Measurements from ENCODE around the gene MANF. TPM values are rescaled to one million over a fixed set of nuclear protein-coding genes. Genes with fewer than 3 reads are reported as not detected.

Gene MANF
- 62.6 TPM for total RNA-seq
- polyA plus RNA-seq (ENCODE audit: insufficient read depth in 1 of 8, insufficient read length in 8 of 8, low replicate concordance in 1 of 8) = 10 to 100 TPM; 60.8 to 93.1 (median 71.4) TPM
- long read RNA-seq, donor 1, partial matches to known transcripts = 0 of 5 reads
- long read RNA-seq, donor 1, other reads (novel, unspliced or antisense) = 0 of 5 reads
- long read RNA-seq, donor 2, partial matches to known transcripts = 0 of 3 reads
- long read RNA-seq, donor 2, other reads (novel, unspliced or antisense) = 0 of 3 reads
- long read RNA-seq, donor 3, transcript MANF-204 (4 exons, 1,153 nt) = major isoform, 10 of 11 reads
- long read RNA-seq, donor 3, partial matches to known transcripts = 0 of 11 reads
- long read RNA-seq, donor 3, other reads (novel, unspliced or antisense) = 0 of 11 reads
- long read RNA-seq, donor 4, transcript MANF-204 (4 exons, 1,153 nt) = major isoform, 6 of 7 reads
- long read RNA-seq, donor 4, partial matches to known transcripts = 0 of 7 reads
- long read RNA-seq, donor 4, other reads (novel, unspliced or antisense) = 0 of 7 reads
- long read RNA-seq, donor 5, transcript MANF-204 (4 exons, 1,153 nt) = major isoform, 40 of 57 reads
- long read RNA-seq, donor 5, transcript MANF-203 (2 exons, 436 nt) = minor isoform, 15 of 57 reads
- long read RNA-seq, donor 5, partial matches to known transcripts = 0 of 57 reads
- long read RNA-seq, donor 5, other reads (novel, unspliced or antisense) = 0 of 57 reads
- long read RNA-seq, donor 6, transcript MANF-204 (4 exons, 1,153 nt) = major isoform, 17 of 22 reads
- long read RNA-seq, donor 6, transcript MANF-203 (2 exons, 436 nt) = minor isoform, 5 of 22 reads
- long read RNA-seq, donor 6, partial matches to known transcripts = 0 of 22 reads
- long read RNA-seq, donor 6, other reads (novel, unspliced or antisense) = 0 of 22 reads
- long read RNA-seq, donor 7, transcript MANF-203 (2 exons, 436 nt) = major isoform, 16 of 29 reads
- long read RNA-seq, donor 7, transcript MANF-204 (4 exons, 1,153 nt) = minor isoform, 13 of 29 reads
- long read RNA-seq, donor 7, partial matches to known transcripts = 0 of 29 reads
- long read RNA-seq, donor 7, other reads (novel, unspliced or antisense) = 0 of 29 reads
- long read RNA-seq, donor 8, transcript MANF-204 (4 exons, 1,153 nt) = major isoform, 23 of 25 reads
- long read RNA-seq, donor 8, partial matches to known transcripts = 0 of 25 reads
- long read RNA-seq, donor 8, other reads (novel, unspliced or antisense) = 0 of 25 reads
- long read RNA-seq, donor 9, transcript MANF-204 (4 exons, 1,153 nt) = major isoform, 14 of 20 reads
- long read RNA-seq, donor 9, transcript MANF-203 (2 exons, 436 nt) = minor isoform, 6 of 20 reads
- long read RNA-seq, donor 9, partial matches to known transcripts = 0 of 20 reads
- long read RNA-seq, donor 9, other reads (novel, unspliced or antisense) = 0 of 20 reads
- long read RNA-seq, donor 10, transcript MANF-204 (4 exons, 1,153 nt) = major isoform, 18 of 24 reads
- long read RNA-seq, donor 10, transcript MANF-203 (2 exons, 436 nt) = minor isoform, 6 of 24 reads
- long read RNA-seq, donor 10, partial matches to known transcripts = 0 of 24 reads
- long read RNA-seq, donor 10, other reads (novel, unspliced or antisense) = 0 of 24 reads
- long read RNA-seq, donor 11, transcript MANF-204 (4 exons, 1,153 nt) = major isoform, 16 of 22 reads
- long read RNA-seq, donor 11, transcript MANF-203 (2 exons, 436 nt) = minor isoform, 5 of 22 reads
- long read RNA-seq, donor 11, partial matches to known transcripts = 0 of 22 reads
- long read RNA-seq, donor 11, other reads (novel, unspliced or antisense) = 0 of 22 reads

- peak; percentile 100 for DNase-seq
- Histone ChIP-seq H3K36me3 (ENCODE audit: control insufficient read depth, insufficient read depth, low read length) (peaks cover 35% of the 10 kb centered on the region), H3K4me1 (ENCODE audit: control insufficient read depth, insufficient read depth, low read length) (peaks cover 28% of the 10 kb centered on the region), H3K9me3 (replicated peaks; ENCODE audit: control insufficient read depth, low read depth, low read length) (no peaks in the 10 kb centered on the region), H3K4me3 (ENCODE audit: low read length) (peak within 1 kb of the TSS; percentile 98), H3K27me3 (ENCODE audit: control insufficient read depth, insufficient read depth, low read length) (no peaks in the 10 kb centered on the region), H3K27ac (ENCODE audit: low read length) (peak within 1 kb of the TSS; percentile 98)
- 0% methylated on average over 46 of the region's 65 CpGs for WGBS (ENCODE audit: insufficient coverage)
These were observed at the start of gene MANF for GRCh38 chr3:51384726-51385473. Gene MANF, plus strand, starts transcription at chr3:51385291. Its CDS starts 52 bp downstream, at chr3:51385343.

DNA sequence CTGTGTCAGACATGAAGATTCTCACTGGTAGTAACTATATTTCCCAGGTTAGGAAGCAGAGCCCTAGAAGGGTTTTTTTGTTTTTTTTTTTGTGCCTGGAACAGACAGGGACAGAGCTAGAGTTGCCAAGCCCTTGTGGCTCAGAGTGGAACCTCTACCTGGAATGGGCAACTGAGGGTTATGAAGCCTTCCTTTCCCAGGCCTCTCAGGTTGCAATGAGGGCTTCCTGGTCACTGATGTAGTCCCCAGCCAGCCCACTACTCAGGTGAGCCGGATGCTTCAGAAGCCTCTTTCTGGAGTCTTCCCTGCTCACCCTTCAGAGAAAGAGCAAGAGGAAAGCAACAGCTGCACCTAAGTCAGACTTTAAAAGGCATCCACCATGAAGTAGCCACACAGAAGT, 48.8 kb upstream of the MANF start:
- WGBS (ENCODE audit: insufficient coverage) = 57% methylated on average over 1 of the region's 1 CpG
- no peaks in the 10 kb centered on the region for H3K36me3 ChIP-seq (ENCODE audit: control insufficient read depth, insufficient read depth, low read length)

DNA sequence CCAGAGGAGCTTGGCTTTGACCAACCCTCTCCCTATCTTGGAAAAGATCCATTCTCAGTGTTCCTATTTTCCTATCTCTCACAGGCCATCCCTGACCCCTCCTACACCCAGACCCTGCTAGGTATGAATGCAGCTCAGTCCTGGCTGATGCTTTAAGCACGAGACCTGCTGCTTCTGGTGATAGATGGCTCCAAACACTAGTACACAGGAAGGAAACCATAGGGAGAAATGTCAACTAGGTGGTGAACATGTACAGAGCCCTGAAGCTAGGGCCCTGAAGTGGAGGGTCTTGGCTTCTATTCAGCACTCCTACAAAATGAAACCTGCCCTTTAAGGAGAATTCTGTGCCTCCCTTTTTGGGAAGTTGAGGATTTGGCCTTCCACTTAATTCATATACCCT, 47.4 kb upstream of the MANF start:
- no peak for DNase-seq
- WGBS (ENCODE audit: insufficient coverage) = 80% methylated on average over 1 of the region's 1 CpG
- Histone ChIP-seq H3K4me1 (ENCODE audit: control insufficient read depth, insufficient read depth, low read length) (peaks cover 10% of the 10 kb centered on the region), H3K27me3 (ENCODE audit: control insufficient read depth, insufficient read depth, low read length) (no peaks in the 10 kb centered on the region), H3K27ac (ENCODE audit: low read length) (no peak overlapping the region), H3K36me3 (ENCODE audit: control insufficient read depth, insufficient read depth, low read length) (no peaks in the 10 kb centered on the region), H3K9me3 (replicated peaks; ENCODE audit: control insufficient read depth, low read depth, low read length) (no peaks in the 10 kb centered on the region), H3K4me3 (ENCODE audit: low read length) (no peak overlapping the region)

More for the DNA sequence above, 48.8 kb upstream of the MANF start:
- Histone ChIP-seq H3K4me3 (ENCODE audit: low read length) (no peak overlapping the region), H3K9me3 (replicated peaks; ENCODE audit: control insufficient read depth, low read depth, low read length) (no peaks in the 10 kb centered on the region), H3K27ac (ENCODE audit: low read length) (no peak overlapping the region), H3K4me1 (ENCODE audit: control insufficient read depth, insufficient read depth, low read length) (peaks cover 10% of the 10 kb centered on the region), H3K27me3 (ENCODE audit: control insufficient read depth, insufficient read depth, low read length) (no peaks in the 10 kb centered on the region)
- no peak for DNase-seq

- H3K27me3 ChIP-seq (ENCODE audit: control insufficient read depth, insufficient read depth, low read length) = no peaks in the 10 kb centered on the region
- H3K27ac ChIP-seq (ENCODE audit: low read length) = no peak overlapping the region
- no peak for DNase-seq
- no peaks in the 10 kb centered on the region for H3K9me3 ChIP-seq (replicated peaks; ENCODE audit: control insufficient read depth, low read depth, low read length)
- H3K4me3 ChIP-seq (ENCODE audit: low read length) = no peak overlapping the region
- WGBS (ENCODE audit: insufficient coverage) = 100% methylated on average over 1 of the region's 3 CpGs
- H3K36me3 ChIP-seq (ENCODE audit: control insufficient read depth, insufficient read depth, low read length) = no peaks in the 10 kb centered on the region
- H3K4me1 ChIP-seq (ENCODE audit: control insufficient read depth, insufficient read depth, low read length) = peaks cover 10% of the 10 kb centered on the region
These were observed 46.5 kb upstream of the MANF start for GRCh38 chr3:51338632-51339031.

DNA sequence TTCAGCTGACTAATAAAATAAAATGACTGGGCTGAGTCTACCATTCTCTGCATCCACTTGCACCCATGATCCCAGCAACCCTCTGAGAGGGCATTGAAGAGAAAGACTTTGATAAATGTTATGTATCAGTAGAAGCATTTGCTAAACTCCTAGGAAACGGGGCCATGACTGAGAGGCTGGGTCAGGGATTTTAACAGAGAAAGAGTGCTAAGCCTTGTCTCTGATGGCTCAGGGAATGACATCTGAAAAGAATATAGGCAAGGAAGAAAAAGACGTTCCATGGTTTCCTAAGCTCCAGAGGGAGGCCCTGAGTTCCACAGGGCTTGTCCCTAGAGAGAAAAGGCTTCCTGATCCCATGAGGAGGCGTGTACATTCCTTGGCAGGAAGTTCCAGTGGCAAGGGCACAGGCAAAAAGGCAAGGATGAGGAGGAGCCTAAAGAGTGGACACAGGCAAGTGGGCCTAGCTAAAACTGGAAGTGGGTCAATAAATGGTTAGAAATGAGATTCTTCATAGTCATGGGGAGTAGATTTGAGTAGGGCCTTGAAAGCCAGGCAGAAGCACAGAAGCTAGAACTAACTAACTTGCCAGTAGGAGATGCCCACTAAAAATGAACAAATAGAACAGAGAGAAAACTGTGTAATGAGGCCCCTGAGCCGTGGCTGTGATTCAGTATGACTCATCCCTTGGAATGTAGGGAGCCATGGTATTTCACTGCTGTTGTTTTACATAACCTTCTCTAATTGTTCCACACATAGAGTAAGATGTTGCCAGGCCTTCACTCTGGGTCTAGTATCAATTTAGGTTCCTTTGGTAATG, 44.9 kb upstream of the MANF start:
- Histone ChIP-seq H3K36me3 (ENCODE audit: control insufficient read depth, insufficient read depth, low read length) (no peaks in the 10 kb centered on the region), H3K27me3 (ENCODE audit: control insufficient read depth, insufficient read depth, low read length) (no peaks in the 10 kb centered on the region), H3K27ac (ENCODE audit: low read length) (no peak overlapping the region), H3K4me3 (ENCODE audit: low read length) (no peak overlapping the region), H3K9me3 (replicated peaks; ENCODE audit: control insufficient read depth, low read depth, low read length) (no peaks in the 10 kb centered on the region), H3K4me1 (ENCODE audit: control insufficient read depth, insufficient read depth, low read length) (peaks cover 10% of the 10 kb centered on the region)
- 60% methylated on average over 3 of the region's 4 CpGs for WGBS (ENCODE audit: insufficient coverage)
- DNase-seq = peak; percentile 29

DNA sequence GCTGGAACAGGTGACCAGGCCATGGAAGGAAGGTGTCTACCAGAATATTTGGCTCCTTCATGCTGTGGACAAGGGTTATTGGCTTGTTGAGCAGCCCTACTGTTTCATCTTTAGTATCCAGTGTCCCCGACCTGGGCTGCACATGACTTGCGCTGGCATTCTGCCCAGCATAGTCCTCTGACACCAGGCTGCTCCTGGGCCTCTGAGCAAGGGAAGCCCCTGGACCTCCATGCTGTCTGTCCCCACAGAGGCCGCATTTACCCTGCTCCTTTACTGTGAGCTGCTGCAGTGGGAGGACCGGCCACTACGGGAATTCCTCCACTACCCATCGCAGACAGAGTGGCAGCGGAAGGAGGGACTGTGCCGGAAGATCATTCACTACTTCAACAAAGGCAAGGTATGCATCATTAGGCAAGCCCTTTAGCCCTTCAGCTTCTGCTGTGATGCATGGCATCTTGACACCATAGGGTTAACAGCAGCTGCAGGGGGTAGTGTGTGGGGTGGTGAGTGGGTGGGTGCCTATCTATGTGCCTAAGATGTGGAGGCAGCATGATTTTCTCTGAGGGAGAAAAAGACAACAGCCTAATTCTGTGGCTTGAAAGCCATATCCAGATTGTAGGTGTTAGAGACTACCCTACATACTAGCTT, 44.0 kb upstream of the MANF start:
- H3K27me3 ChIP-seq (ENCODE audit: control insufficient read depth, insufficient read depth, low read length) = no peaks in the 10 kb centered on the region
- H3K36me3 ChIP-seq (ENCODE audit: control insufficient read depth, insufficient read depth, low read length) = no peaks in the 10 kb centered on the region
- WGBS (ENCODE audit: insufficient coverage) = 68% methylated on average over 3 of the region's 8 CpGs
- no peak overlapping the region for H3K27ac ChIP-seq (ENCODE audit: low read length)
- H3K4me1 ChIP-seq (ENCODE audit: control insufficient read depth, insufficient read depth, low read length) = peaks cover 10% of the 10 kb centered on the region
- no peak overlapping the region for H3K4me3 ChIP-seq (ENCODE audit: low read length)
- peak; percentile 7 for DNase-seq
- H3K9me3 ChIP-seq (replicated peaks; ENCODE audit: control insufficient read depth, low read depth, low read length) = no peaks in the 10 kb centered on the region

- Histone ChIP-seq H3K27me3 (ENCODE audit: control insufficient read depth, insufficient read depth, low read length) (no peaks in the 10 kb centered on the region), H3K4me3 (ENCODE audit: low read length) (no peak overlapping the region), H3K4me1 (ENCODE audit: control insufficient read depth, insufficient read depth, low read length) (peaks cover 10% of the 10 kb centered on the region), H3K36me3 (ENCODE audit: control insufficient read depth, insufficient read depth, low read length) (no peaks in the 10 kb centered on the region), H3K27ac (ENCODE audit: low read length) (no peak overlapping the region), H3K9me3 (replicated peaks; ENCODE audit: control insufficient read depth, low read depth, low read length) (no peaks in the 10 kb centered on the region)
- DNase-seq = no peak
- WGBS (ENCODE audit: insufficient coverage) = 79% methylated on average over 4 of the region's 7 CpGs
These were observed 41.0 kb upstream of the MANF start for GRCh38 chr3:51343918-51344687.
